Measurements from ENCODE around the gene BNIP5. TPM values are rescaled to one million over a fixed set of nuclear protein-coding genes. Genes with fewer than 3 reads are reported as not detected.

The BNIP5 gene
- total RNA-seq, 1 donor from 2014 or later = not detected

GRCh38 chr6:36360241-36361054 lies 23.8 kb upstream of the BNIP5 start:
- TF ChIP-seq, protein P1, sequence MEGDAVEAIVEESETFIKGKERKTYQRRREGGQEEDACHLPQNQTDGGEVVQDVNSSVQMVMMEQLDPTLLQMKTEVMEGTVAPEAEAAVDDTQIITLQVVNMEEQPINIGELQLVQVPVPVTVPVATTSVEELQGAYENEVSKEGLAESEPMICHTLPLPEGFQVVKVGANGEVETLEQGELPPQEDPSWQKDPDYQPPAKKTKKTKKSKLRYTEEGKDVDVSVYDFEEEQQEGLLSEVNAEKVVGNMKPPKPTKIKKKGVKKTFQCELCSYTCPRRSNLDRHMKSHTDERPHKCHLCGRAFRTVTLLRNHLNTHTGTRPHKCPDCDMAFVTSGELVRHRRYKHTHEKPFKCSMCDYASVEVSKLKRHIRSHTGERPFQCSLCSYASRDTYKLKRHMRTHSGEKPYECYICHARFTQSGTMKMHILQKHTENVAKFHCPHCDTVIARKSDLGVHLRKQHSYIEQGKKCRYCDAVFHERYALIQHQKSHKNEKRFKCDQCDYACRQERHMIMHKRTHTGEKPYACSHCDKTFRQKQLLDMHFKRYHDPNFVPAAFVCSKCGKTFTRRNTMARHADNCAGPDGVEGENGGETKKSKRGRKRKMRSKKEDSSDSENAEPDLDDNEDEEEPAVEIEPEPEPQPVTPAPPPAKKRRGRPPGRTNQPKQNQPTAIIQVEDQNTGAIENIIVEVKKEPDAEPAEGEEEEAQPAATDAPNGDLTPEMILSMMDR (IDR thresholded peaks at IDR 0.05) = peak; percentile 88
- no peaks in the 10 kb centered on the region for H3K36me3 Mint-ChIP-seq (ENCODE audit: low read depth)

DNA sequence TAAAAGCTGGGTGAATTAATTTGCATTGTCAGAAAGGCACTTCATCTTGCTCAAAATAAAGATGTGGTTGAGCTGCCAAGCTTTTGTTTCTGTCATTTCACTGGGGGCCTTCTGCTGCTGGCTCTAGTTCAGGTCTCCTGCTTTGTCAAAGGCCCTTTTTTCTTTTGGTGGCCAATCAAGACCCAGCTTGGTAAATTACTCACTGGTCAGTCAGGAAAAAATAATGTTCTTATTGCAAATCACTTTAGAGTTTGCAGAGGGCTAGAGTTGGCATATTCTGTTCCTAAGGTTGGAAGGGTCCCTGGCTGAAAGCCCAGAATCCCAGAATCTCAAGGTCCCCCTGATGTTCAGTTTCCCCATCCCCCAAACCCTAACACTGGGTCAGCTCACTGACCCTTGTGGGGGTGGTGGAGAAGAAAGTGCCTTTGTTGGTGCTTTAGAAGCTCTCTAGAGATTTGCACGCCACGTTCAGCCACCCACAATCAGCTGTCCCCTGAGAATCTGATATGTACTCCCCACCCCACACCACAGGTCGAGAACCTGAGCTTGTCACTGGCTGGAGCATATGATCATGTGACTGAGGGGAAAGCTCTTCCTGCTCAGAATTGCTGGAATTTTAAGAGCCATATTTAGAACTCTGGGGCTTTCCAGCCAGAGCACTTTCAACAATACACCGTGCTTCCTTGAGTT lies 21.7 kb upstream of the BNIP5 start:
- no peak overlapping the region for H3K4me3 Mint-ChIP-seq (ENCODE audit: unreplicated experiment)
- peaks cover 19% of the 10 kb centered on the region for H3K4me1 Mint-ChIP-seq (ENCODE audit: low read depth)
- H3K9me3 Mint-ChIP-seq (ENCODE audit: low read depth) = no peaks in the 10 kb centered on the region
- H3K27me3 Mint-ChIP-seq (ENCODE audit: low read depth) = peaks cover 3% of the 10 kb centered on the region
- H3K27ac Mint-ChIP-seq (ENCODE audit: unreplicated experiment) = peak overlapping the region; percentile 58
- H3K36me3 Mint-ChIP-seq (ENCODE audit: low read depth) = no peaks in the 10 kb centered on the region
- TF ChIP-seq, protein P1 (IDR thresholded peaks at IDR 0.05) = no peak
- DNase-seq (ENCODE audit: low spot score) = peak; percentile 24

More at GRCh38 chr6:36360241-36361054, 23.8 kb upstream of the BNIP5 start:
- H3K27me3 Mint-ChIP-seq (ENCODE audit: low read depth) = peaks cover 3% of the 10 kb centered on the region
- DNase-seq (ENCODE audit: low spot score) = no peak
- H3K4me1 Mint-ChIP-seq (ENCODE audit: low read depth) = peaks cover 19% of the 10 kb centered on the region
- H3K27ac Mint-ChIP-seq (ENCODE audit: unreplicated experiment) = no peak overlapping the region
- H3K4me3 Mint-ChIP-seq (ENCODE audit: unreplicated experiment) = no peak overlapping the region
- no peaks in the 10 kb centered on the region for H3K9me3 Mint-ChIP-seq (ENCODE audit: low read depth)

DNA sequence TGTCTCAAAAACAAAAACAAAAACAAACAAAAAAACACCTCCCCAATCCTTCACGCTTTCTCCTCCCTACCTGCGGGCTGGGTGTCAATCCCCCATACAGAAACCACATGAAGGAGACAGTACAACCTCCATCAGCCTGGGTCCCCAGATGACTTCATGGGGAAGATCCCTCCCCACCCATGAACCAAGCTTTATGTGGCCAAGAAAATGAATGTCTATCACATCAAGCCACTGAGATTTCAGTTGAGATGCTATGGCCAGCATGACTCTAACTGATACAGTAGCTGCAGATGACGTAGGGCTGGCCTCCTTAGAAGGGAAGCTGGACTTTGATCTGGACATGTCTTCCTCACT lies 21.2 kb upstream of the BNIP5 start:
- H3K27me3 Mint-ChIP-seq (ENCODE audit: low read depth) = peaks cover 3% of the 10 kb centered on the region
- no peak overlapping the region for H3K4me3 Mint-ChIP-seq (ENCODE audit: unreplicated experiment)
- TF ChIP-seq, protein P1 (IDR thresholded peaks at IDR 0.05) = no peak
- no peaks in the 10 kb centered on the region for H3K36me3 Mint-ChIP-seq (ENCODE audit: low read depth)
- peaks cover 1% of the 10 kb centered on the region for H3K9me3 Mint-ChIP-seq (ENCODE audit: low read depth)
- no peak for DNase-seq (ENCODE audit: low spot score)
- H3K4me1 Mint-ChIP-seq (ENCODE audit: low read depth) = peaks cover 19% of the 10 kb centered on the region
- H3K27ac Mint-ChIP-seq (ENCODE audit: unreplicated experiment) = no peak overlapping the region

GRCh38 chr6:36355819-36356218 lies 19.1 kb upstream of the BNIP5 start:
- H3K9me3 Mint-ChIP-seq (ENCODE audit: low read depth) = peaks cover 4% of the 10 kb centered on the region
- H3K36me3 Mint-ChIP-seq (ENCODE audit: low read depth) = no peaks in the 10 kb centered on the region
- DNase-seq (ENCODE audit: low spot score) = no peak
- no peak overlapping the region for H3K27ac Mint-ChIP-seq (ENCODE audit: unreplicated experiment)
- peaks cover 3% of the 10 kb centered on the region for H3K27me3 Mint-ChIP-seq (ENCODE audit: low read depth)
- TF ChIP-seq, protein P1 (IDR thresholded peaks at IDR 0.05) = no peak
- no peak overlapping the region for H3K4me3 Mint-ChIP-seq (ENCODE audit: unreplicated experiment)
- peaks cover 28% of the 10 kb centered on the region for H3K4me1 Mint-ChIP-seq (ENCODE audit: low read depth)

DNA sequence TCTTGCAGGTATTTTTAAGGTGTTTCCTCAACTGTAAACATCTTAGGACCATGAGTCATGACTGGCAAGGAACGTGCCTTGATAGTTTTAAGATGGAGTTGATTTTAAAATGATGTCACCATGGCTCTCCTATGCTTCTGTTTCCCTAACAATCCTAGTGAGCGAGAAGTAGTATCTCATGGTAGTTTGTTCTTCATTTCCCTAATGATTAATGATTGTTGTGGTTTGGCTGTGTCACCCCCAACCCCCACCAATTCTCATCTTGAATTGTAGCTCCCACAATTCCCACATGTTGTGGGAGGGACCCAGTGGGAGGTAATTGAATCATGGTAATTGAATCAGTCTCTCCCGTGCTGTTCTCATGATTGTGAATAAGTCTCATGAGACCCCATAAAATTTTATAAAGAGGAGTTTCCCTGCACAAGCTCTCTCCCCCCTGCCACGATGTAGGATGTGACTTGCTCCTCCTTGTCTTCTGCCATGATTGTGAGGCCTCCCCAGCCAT lies 16.8 kb upstream of the BNIP5 start:
- peaks cover 3% of the 10 kb centered on the region for H3K27me3 Mint-ChIP-seq (ENCODE audit: low read depth)
- TF ChIP-seq, protein P1 (IDR thresholded peaks at IDR 0.05) = no peak
- H3K9me3 Mint-ChIP-seq (ENCODE audit: low read depth) = peaks cover 4% of the 10 kb centered on the region
- DNase-seq (ENCODE audit: low spot score) = no peak
- H3K27ac Mint-ChIP-seq (ENCODE audit: unreplicated experiment) = no peak overlapping the region
- peaks cover 22% of the 10 kb centered on the region for H3K4me1 Mint-ChIP-seq (ENCODE audit: low read depth)
- no peaks in the 10 kb centered on the region for H3K36me3 Mint-ChIP-seq (ENCODE audit: low read depth)
- H3K4me3 Mint-ChIP-seq (ENCODE audit: unreplicated experiment) = no peak overlapping the region
